GM12873 (cell line): ENCODE results near the gene RASGRF1.

Experiments used
- CTCF ChIP-seq: IDR thresholded peaks from 2 replicates; pipeline ENCODE4 v1.5.1; 2012; ENCODE audit warnings: low read depth, mild to moderate bottlenecking, moderate library complexity, low read length, control low read depth; ENCODE audit not compliant: insufficient read depth; ENCODE audit errors: missing control alignments

Gene RASGRF1

DNA sequence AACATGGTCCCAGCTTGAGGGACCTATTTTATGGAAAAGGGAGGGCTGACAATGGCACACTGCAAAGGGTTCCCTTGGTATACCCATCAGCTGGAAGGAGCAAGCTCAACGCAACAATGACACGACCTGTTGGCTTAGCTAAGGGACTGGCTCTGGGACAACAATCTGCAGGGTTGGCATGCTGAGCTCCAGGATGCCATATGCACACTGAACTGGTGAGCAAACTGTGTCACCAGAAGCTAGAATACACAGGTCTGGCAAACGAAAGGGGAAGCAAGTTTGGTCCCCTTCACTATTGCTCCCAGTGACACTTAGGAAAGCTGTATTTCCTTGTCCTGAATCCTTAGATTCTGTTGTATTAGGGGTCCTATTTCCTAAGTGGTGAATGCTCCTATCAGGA is 38.0 kb upstream of the RASGRF1 start:
- no peak for TF ChIP-seq CTCF

DNA sequence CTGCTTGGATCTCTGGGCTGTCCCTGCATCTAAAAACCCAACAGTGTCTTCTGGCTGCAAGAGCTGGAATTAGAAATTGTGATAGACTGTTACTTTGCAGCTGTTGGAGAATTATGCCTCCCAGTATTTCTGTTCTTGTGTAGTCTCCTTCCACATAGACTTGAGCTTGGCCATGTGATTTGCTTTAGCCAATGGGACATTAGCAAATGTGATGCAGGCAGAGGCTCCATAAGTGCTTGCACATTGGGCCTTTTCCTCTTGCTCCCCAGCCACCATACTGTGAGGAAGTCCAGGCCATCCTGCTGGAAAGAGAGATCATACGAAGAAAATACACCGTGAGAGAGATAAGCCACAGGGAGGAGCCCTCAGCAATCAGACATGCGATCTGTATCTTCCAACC is 33.8 kb upstream of the RASGRF1 start:
- no peak for TF ChIP-seq CTCF

GRCh38 chr15:79122991-79123390 is 32.4 kb upstream of the RASGRF1 start:
- TF ChIP-seq CTCF: no peak

DNA sequence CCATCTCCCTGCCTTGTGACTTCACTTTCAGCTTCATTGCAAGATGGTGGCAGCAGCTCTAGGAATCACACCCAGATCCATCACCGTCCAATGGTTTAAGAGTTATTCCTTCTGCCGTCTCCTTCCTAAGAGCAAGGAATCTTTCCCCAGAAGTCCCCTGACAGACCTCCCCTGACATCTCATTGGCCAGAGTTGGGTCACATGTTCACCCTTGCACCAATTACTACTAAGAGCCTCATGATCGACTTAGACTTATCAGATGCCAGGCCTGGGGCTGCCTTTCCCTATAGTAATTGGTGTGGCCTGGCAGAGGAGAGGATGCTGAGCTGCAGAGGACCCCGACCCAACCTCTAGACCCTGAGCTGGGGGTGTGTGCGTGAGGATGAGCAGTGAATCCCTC is 31.8 kb upstream of the RASGRF1 start:
- TF ChIP-seq CTCF: no peak

DNA sequence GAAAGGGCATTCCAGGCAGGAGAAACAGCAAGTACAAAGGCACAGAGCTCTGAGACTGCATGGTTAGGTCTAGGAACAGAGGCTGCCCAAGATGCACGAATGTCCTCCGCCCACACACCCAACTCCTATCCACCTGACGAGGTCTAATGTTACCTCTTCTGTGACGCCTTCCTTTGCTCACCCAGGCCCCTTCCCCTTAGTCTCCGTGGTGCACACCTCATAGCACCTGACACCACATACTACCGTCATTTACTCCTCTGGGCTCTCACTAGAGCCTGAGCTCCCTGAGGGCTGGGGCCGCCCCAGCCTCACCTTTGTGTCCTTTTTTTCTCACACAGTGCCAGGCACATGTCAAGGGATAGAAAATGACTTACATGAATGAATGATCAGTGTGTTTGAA is 31.0 kb upstream of the RASGRF1 start:
- no peak for TF ChIP-seq CTCF

- TF ChIP-seq CTCF: no peak
Observed at GRCh38 chr15:79117442-79118204, 27.0 kb upstream of the RASGRF1 start.

DNA sequence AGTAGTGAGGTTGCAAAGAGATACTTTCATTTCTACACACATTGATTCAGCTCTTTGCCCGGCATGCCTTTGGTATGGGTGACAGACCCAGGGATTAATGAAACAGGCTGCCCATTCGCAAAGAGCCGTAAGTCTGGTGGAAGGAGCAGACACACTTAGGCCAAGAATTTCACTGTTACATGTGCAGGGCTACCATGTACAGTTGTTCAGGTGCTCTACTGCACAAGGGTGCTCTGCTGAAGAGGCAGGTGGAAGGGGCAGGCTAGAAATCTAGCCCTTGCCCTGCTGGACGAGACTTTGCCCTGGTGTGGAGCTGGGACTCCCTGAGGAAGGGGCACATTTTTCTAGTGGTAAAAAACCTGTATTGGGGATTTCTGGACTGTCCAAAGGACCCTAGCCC is 26.2 kb upstream of the RASGRF1 start:
- no peak for TF ChIP-seq CTCF
